ENCODE data around the gene RALGPS2.

- TF ChIP-seq CTCF (conservative IDR thresholded peaks at IDR 0.05; ENCODE audit: low read depth, low read length) (no peak), EZH2 (IDR thresholded peaks at IDR 0.05; ENCODE audit: borderline replicate concordance, low read depth, low read length, poor library complexity, severe bottlenecking) (no peak)
Measured at GRCh38 chr1:178862416-178862815, 137.4 kb downstream of the RALGPS2 start.

Data from A673 (cell line).